D721Med (cell line): Measurements from ENCODE around the gene SUPT6H.

Experiments used
- DNase-seq: peaks from one replicate; pipeline ENCODE4 v3.0.0; 2011; ENCODE audit warnings: low spot score; ENCODE audit not compliant: insufficient read length
- FAIRE-seq: peaks from 2 replicates; lab custom pipeline; 2011; peaks lifted over from hg19 to GRCh38; lab: Jason Lieb, UNC
- TF ChIP-seq, protein P1 (sequence below): IDR thresholded peaks from 2 replicates; pipeline ENCODE4 v1.5.1; 2012; ENCODE audit warnings: mild to moderate bottlenecking, control low read depth; ENCODE audit not compliant: insufficient read depth; ENCODE audit errors: missing control alignments

SUPT6H gene

DNA sequence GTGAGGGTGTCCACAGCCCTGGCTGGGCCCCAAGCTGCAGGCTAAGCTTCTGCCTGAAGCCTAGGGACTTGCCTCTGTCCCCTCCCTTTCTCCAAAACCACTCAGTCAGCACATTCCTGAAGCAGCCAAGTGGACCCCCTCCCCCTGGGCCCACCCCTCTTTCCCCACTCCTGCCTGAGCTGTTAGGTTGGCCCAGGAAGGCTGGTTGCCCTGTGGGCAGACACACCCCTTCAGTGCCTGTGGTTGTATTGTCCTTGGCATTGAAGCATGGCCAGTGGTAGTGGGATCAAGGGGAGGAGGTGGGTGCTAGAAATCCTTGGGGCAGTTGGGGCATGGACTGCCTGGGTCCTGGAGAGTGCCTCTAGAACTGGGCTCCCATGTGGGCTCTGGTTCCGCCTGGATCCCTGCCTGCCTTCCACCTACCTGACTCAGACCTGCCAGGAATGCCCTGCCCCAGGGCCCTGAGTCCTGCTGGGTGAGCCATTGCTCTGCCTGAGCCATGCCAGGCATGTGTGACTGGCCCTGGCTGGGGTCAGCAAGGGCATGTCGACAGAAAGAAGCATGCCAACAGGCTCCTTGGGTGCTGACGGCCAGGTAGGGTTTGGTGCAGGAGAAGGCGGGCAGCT lies 83.9 kb downstream of the SUPT6H start:
- TF ChIP-seq, protein P1, sequence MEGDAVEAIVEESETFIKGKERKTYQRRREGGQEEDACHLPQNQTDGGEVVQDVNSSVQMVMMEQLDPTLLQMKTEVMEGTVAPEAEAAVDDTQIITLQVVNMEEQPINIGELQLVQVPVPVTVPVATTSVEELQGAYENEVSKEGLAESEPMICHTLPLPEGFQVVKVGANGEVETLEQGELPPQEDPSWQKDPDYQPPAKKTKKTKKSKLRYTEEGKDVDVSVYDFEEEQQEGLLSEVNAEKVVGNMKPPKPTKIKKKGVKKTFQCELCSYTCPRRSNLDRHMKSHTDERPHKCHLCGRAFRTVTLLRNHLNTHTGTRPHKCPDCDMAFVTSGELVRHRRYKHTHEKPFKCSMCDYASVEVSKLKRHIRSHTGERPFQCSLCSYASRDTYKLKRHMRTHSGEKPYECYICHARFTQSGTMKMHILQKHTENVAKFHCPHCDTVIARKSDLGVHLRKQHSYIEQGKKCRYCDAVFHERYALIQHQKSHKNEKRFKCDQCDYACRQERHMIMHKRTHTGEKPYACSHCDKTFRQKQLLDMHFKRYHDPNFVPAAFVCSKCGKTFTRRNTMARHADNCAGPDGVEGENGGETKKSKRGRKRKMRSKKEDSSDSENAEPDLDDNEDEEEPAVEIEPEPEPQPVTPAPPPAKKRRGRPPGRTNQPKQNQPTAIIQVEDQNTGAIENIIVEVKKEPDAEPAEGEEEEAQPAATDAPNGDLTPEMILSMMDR = no peak
- no peak for FAIRE-seq
- DNase-seq = no peak

DNA sequence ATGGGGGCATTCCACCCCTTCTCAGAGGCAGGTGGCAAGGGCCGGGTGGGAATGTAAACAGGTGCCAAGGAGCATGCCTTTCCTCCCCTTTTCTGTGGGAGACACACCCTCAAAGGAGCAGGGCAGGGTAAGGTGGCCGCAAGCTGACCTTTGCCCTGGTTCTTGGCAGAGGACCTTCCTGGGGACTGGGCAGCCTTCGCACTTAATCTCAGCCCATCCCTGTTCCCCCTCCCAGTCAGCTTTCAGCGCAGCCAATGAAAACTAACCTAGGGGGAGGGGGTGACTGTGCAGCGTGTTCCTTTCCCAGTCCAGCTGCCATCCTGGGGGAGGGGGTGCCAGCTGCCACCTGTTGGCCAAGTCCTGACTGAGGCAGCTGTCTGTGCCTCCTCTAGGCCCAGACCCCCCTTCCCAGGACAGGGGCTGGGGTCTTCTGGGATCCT lies 84.6 kb downstream of the SUPT6H start:
- TF ChIP-seq, protein P1 = no peak
- FAIRE-seq (no peak), DNase-seq (no peak)

DNA sequence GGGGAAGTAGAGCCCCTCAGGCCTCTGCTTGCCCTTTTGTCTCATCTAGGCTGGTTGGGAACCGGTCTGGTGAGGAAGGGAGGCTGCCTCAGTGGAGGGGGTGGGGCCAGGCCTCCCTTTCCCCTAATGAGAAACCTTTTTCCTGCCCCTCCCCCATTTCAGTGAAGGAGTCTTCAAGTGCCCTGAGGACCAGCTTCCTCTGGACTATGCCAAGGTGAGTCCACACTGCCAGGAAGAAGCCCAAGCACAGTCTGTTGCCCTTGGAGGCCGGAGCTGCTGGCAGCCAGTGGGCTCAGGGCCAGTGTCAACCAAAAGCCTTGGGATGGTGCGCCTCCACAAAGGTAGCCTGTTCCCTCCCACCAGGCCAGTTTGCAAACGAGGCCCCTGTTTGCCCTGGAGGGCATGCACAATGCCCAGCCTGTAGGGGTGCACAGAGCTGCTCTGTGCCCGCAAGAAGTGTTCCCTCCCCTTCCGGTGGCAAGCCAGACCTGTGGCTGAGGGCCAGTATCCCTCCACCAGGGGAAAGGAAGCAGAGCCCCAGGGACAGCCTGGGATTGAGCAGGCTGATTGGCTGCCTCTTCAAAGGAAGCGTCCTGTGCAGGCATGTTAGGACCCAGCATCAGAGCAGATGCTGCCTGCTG lies 85.2 kb downstream of the SUPT6H start:
- DNase-seq = no peak
- FAIRE-seq = no peak
- TF ChIP-seq, protein P1 = no peak

DNA sequence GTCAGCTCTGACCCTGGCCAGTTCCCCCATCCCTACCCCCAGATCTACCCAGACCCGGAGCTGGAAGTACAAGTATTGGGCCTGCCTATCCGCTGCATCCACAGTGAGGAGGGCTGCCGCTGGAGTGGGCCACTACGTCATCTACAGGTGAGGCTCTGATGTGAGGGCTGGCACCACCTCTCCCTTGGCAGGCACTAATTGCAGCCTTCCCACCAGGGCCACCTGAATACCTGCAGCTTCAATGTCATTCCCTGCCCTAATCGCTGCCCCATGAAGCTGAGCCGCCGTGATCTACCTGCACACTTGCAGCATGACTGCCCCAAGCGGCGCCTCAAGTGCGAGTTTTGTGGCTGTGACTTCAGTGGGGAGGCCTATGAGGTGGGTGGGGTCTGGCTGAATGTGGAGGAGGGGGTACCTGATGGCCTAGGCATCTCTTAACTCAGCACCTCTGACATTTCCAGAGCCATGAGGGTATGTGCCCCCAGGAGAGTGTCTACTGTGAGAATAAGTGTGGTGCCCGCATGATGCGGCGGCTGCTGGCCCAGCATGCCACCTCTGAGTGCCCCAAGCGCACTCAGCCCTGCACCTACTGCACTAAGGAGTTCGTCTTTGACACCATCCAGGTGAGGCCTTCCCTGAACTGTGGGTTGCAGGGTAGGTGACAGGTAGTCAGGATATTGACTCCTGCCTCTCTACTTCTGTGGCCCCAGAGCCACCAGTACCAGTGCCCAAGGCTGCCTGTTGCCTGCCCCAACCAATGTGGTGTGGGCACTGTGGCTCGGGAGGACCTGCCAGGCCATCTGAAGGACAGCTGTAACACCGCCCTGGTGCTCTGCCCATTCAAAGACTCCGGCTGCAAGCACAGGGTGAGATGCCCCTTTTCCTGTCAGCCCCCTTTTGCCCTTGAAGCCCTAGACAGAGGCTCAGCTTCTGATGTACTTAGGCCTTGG lies 86.1 kb downstream of the SUPT6H start:
- TF ChIP-seq, protein P1 = no peak
- FAIRE-seq = no peak
- DNase-seq = no peak

DNA sequence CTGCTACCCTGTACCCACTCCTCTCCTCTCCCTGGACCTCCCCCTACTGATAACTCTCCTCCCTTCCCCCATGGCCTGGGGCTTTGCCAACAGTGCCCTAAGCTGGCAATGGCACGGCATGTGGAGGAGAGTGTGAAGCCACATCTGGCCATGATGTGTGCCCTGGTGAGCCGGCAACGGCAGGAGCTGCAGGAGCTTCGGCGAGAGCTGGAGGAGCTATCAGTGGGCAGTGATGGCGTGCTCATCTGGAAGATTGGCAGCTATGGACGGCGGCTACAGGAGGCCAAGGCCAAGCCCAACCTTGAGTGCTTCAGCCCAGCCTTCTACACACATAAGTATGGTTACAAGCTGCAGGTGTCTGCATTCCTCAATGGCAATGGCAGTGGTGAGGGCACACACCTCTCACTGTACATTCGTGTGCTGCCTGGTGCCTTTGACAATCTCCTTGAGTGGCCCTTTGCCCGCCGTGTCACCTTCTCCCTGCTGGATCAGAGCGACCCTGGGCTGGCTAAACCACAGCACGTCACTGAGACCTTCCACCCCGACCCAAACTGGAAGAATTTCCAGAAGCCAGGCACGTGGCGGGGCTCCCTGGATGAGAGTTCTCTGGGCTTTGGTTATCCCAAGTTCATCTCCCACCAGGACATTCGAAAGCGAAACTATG lies 87.0 kb downstream of the SUPT6H start:
- TF ChIP-seq, protein P1 = no peak
- FAIRE-seq (no peak), DNase-seq (no peak)

DNA sequence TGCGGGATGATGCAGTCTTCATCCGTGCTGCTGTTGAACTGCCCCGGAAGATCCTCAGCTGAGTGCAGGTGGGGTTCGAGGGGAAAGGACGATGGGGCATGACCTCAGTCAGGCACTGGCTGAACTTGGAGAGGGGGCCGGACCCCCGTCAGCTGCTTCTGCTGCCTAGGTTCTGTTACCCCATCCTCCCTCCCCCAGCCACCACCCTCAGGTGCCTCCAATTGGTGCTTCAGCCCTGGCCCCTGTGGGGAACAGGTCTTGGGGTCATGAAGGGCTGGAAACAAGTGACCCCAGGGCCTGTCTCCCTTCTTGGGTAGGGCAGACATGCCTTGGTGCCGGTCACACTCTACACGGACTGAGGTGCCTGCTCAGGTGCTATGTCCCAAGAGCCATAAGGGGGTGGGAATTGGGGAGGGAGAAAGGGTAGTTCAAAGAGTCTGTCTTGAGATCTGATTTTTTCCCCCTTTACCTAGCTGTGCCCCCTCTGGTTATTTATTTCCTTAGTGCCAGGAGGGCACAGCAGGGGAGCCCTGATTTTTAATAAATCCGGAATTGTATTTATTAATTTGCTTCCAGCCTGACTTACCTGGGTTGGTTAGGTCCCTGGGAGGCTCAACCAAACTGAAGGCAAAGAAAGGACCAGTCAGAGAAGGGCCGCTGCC lies 87.6 kb downstream of the SUPT6H start:
- no peak for FAIRE-seq
- TF ChIP-seq, protein P1 = no peak
- no peak for DNase-seq
